Left renal pelvis (tissue), 4 donors: Measurements from ENCODE around the gene CDPF1. TPM values are rescaled to one million over a fixed set of nuclear protein-coding genes. Genes with fewer than 3 reads are reported as not detected.

Experiments used
- DNase-seq, 4 donors: peaks; one replicate each; pipeline ENCODE4 v3.0.0-alpha.2; 2013; ENCODE audit warnings: low read depth in 4 of 4, low spot score in 3 of 4
- polyA plus RNA-seq, 4 donors: library from polyadenylated mRNA; unstranded; fragments of 120-200 nt; gene quantifications; one replicate each; pipeline ENCODE4 v1.2.1, GENCODE V29; 2013; ENCODE audit not compliant: insufficient read length in 4 of 4

The CDPF1 gene, protein sequence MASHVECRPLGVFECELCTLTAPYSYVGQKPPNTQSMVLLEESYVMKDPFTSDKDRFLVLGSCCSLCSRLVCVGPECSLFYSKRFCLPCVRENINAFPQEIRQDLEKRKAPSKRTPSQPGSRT
- polyA plus RNA-seq = 10 to 100 TPM; 11.3 to 16.9 (median 14.2) TPM

DNA sequence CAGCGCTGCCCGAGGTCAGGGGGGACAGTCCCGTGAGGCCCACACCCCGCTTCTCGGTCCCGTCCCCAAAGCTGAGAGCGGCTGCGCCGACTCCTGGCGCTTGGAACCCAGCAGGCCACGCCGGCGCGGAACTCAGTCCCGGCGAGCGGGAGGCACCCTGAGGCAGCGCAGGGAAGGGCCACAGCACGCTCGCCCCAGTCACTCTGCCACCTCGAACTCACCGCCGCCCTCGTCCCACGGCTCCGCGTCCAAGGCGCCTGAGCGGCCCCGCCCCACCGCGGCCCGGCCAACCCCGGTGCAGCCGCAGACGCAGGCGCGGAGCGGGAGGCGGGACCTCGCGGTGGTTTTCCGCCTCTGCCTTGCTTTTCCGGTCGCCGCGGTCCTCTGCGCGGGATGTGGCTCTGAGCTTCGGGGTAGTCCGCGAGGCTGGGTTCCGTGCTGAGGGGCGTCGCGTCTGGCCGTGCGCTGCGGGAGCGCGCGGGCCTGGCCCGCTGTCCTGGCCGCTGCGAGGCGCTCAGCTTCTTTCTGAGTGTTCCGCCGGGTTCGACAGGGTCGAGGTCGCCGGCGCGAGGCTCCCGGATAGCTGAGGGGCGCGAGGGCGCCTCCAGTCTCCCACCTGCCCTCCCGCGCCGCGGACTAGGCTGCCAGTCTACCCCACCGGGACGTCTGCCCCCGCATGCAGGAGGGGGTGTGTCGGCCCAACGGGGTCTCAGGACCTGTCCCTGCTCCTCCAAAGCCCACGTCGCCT, at the start of gene CDPF1:
TSS of gene CDPF1 (minus strand) at position 259 of the 748 bp plus-strand sequence. CDS start 2,009 bp downstream, outside the sequence.
- DNase-seq = peak; percentile 60 to 77 (median 72)

DNA sequence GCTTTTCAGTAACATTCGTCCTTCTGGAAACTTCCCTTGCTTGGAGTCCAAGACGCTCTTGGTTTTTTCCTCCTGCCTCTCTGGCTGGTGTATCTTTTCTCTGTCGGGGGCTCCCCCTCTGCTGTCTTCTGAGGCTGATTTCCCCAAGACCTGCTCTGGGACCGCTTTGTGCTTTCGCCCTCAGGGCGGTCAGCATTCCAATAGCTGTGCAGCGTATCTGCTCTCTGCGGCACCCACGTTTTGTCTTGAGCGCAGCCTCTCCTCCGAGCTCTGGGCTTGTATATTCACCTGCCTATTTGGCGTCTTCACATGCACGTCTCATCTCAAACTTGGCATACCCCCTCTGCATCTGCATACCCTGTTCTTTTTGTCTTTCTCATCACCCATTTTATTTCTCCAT, 49.0 kb upstream of the CDPF1 start:
- no peak for DNase-seq

DNA sequence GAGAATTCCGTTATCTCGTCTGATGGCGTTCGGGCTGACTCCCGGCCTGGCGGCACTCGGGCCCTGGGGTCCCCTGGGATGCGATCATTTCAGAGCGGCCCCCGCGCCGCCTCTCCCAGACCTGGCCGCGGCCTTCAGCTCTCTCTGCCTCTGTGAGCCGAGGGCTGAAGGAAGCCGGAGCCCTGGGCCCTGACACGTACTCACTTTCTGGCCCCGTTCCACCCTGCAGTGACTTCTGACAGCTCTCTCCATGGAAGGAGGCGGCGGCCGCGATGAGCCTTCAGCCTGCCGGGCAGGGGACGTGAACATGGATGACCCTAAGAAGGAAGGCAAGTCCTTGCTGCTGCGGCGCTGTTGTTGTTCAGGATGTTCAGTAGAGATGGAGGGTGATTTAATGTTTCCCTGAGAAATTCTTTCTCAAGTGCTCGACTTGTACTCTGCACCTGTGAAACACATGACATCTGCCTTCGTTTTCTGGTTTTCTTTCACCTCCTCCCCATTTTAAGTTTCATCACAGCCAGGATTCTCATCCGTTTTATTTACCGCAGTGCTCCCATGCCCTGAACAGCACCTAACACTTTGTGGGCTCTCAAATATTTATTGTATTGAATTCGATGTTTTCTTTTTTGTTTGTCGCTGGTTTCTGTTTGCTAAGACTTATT, 47.2 kb upstream of the CDPF1 start:
- DNase-seq = peak in 1 of 4 donors; percentile 3

DNA sequence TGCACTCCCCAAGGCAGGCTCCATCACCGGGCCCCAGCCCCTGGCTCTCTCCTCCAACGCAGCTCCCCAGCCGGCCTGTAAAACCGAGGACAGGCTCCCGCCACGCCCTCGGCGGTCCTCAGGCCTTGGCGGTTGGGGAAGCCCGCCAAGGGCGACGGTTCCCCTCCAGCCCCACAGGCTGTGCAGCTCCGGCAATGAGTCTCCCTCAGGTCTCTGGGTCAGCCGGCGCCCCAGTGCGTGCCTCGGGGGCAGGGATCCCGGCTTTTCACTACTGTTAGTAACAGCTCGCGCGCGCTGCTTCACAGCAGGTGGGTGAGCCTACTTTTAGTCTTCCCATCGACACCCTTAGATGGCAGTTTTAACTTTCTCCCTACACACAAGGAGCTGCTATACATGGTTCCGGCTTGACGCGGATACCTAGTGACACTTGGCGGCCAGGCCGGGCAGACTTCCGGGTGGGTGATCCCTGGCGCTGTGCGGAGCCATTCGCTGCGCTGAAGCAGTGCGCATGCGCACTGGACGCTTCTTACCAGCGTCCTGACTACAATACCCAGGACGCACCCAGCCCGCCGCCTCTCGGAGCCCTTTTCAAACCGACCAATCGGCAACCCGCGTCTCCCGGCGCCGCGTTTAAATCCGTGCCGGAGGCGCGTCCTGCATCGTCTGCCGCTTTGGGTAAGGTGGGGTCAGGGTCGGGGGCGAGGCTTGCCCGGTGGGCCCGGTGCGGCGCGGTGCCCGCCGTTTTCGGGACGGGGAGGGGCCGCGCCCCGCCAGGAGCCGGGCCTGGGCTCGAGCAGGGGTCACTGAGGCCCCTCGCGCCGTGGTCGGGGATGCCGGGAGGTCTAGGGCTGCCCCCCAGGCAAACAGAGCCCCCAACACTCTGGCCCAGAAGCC, 46.4 kb upstream of the CDPF1 start, which contains the start of gene GTSE1:
TSS of gene GTSE1 (plus strand) at position 614 of the 894 bp plus-strand sequence. CDS start 531 bp downstream, outside the sequence.
- DNase-seq = peak; percentile 96

DNA sequence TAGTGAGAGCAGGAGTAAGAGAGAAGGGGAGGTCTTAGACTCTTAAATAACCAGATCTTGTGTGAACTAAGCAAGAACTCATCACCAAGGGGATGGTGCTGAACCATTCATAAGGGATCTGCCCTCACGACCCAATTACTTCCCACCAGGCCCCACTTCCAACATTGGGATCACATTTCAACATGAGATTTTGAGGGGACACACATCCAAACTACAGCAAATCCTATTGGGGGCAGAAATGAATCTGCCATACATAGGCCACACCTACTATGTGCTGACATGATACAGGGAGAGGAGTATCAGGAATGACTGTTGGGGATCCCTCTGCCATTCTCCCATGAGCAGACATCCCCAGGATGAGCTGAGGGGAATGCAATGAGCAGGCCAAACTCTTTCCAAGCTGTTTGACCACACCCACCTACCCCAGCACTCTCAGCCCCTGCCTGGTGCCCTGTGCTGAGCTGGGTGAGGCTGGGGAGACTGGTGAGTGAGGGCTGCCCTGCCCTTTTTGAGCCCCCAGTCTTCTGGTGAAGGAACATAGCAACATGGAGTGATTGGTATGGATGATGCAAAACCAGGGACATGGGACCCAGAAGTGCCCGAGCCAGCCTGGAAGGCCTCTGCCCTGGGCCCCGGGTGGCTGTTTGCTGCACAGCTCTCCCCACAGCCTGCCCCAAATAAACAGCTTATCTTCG, 45.3 kb upstream of the CDPF1 start:
- DNase-seq = no peak

DNA sequence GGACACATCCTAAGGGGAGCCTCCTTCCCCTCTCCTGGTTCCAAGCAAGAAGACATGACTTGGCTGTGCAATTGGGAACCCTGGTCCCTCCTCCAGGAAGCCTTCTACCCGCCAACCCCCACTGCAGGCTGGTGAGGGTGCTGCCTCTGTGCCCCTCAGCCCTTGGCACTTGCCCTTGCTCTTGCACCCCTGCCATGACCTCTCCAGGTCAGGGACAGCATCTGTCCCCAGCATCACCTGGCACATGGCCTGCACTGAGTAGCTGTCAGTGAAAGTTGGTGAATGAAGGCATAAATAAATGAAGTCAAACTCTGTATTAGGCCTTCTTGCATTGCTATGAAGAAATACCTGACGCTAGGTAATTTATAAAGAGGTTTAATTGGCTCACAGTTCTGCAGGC, 44.7 kb upstream of the CDPF1 start:
- DNase-seq = no peak

DNA sequence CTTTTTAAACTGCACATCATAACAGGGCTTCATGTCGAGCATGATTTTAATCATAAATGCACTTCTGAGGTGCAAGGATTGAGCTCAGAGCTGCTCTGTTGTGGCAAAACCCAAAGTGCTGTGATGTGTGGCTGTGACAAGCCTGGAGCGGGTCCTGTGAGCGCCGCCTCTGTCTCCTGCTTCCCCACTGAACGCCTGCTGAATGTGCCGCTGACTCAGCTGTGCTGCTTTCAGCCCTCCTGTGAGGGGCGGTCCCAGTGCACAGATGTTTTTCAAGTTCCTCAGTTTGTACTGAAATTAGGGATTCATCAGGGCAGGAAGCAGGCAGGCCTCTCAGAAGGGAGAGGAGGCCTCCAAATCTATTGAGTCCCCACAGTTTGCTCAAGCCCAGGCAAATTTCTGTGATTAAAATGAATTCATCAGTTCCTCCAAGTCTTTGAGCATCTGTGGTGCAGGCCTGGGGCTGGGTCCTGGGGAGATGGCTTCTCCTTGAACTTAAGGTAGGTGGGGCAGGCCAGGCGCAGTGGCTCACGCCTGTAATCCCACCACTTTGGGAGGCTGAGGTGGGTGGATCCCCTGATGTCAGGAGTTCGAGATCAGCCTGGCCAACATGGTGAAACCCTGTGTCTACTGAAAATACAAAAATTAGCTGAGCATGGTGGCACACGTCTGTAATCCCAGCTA, 43.6 kb upstream of the CDPF1 start:
- DNase-seq = no peak

DNA sequence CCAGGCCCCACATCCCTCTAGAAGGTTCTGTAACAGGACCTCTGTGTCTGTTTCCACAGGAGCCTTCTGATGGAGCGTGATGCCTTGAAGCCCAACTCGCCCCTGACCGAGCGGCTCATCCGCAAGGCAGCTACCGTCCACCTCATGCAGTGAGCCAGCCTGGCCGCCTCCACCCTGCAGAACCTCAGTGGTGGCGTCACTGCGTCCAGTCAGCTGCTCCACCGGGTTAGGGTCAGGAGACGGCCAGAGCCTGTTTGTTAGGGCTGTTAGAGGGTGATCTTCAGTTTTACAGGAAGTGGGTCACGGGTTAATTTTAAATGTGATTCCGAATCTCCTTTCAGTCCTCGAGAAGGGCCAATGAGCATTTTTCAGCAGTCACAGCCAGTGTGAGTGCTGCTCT, 42.6 kb upstream of the CDPF1 start:
- DNase-seq = no peak

DNA sequence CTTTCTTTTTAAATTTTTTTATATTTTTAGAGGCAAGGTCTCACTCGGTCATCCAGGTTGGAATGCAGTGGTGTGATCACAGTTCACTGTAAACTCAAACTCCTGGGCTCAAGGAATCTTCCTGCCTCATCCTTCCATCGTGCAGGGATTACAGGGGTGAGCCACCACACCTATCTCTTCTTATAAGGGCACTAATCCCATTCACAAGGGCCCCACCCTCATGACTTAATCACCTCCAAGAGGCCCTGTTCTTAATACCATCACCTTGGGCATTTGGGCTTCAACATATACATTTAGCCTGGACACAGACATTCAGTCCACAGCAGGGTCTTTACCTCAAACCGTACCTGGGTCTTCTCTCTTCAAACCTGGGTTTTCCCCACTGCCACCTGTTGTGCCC, 42.1 kb upstream of the CDPF1 start:
- DNase-seq = no peak

DNA sequence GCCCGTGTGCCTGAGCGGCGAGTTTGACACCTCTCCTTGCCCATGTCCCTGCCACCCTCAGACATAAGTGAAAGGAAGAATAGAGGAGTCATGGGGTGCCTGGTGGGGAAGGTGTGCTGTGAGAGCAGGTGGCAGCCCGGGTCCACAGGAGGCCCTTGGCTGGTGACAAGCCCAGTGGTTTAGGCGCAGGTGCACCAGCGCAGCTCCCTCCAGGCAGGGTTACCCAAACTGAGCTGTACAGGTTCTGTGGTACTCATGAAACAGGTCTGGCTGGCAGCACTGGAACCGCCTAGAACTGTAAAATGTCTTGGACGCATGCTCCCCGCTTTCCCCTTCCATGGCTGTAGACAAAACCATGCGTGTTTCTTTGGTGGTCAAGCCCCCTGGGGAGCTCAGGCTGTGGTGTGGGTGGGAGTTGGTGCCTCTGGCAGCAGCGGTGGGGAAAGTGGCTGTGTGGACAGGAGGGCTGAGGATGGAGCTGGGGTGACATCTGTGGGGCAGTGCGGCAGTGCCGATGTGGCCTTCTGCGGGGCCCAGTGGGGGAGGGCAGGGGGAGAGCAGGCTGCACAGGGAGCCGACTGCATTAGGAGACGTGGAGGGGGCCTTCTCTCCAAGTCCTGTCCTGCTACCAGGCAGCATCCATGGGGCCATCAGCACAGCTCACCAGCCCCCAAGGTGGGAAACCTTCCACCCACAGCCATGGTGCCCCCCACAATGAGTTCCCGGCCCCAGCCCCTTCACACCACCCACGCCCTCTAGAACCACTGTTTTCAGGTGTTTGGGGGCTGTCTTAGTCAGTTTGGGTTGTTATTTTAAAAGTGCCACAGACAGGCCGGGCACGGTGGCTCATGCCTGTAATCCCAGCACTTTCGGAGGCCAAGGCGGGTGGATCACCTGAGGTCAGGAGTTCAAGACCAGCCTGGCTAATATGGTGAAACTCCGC, 41.0 kb upstream of the CDPF1 start:
- no peak for DNase-seq

DNA sequence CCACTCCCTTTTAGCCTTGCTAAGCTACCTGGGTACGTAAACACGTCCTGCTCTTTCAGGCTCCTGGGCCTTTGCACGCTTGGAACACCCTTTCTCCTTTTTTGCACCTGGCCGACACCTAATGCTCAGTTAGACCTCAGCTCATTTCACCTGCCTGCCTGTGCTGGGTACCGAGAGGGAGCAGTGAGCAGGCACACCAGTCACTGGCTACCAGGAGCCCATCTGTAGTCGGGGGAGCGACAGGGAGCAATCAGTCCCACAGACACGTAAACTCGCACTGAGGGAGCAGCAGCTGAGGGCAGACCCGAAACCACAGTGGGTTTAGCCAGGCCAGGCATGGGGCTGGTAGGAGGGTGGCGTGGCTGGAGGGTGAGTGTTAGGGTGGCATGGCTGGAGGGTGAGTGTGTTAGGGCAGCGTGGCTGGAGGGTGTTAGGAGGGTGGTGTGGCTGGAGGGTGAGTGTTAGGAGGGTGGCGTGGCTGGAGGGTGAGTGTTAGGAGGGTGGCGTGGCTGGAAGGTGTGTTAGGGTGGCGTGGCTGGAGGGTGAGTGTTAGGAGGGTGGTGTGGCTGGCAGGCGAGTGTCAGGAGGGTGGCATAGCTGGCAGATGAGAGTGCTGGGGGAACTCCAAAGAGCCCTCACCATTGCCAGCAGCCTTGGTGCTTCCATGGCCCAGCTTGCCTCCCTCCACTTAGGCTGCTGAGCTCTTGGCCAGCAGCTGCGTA, 40.2 kb upstream of the CDPF1 start:
- DNase-seq = no peak

DNA sequence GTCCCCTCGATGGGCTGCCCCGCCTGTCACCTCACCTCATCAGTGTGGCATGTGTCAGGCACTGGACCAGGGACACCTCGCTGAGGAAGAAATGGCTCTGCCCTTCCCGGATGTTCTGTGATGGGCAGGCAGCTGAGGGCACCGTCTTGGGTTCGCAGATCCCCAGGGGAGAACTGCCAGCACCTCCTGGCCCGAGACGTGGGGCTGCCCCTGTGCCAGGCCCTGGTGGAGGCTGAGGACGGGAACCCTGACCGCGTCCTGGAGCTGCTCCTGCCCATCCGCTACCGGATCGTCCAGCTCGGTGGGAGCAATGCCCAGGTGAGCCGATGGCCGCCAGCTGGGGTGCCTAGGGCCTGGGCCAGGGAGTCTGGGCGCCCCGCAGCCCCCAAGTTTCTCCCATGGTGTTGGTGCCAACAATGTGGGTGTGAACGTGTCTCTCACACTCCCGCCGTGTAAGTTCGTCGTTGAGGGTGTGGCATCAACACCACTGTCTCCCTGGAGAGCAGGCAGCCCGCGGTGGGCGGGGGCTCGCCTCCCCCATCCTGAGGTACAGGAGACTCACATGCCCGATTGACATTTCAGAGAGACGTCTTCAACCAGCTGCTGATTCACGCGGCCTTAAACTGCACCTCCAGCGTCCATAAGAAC, 39.3 kb upstream of the CDPF1 start:
- DNase-seq = no peak

DNA sequence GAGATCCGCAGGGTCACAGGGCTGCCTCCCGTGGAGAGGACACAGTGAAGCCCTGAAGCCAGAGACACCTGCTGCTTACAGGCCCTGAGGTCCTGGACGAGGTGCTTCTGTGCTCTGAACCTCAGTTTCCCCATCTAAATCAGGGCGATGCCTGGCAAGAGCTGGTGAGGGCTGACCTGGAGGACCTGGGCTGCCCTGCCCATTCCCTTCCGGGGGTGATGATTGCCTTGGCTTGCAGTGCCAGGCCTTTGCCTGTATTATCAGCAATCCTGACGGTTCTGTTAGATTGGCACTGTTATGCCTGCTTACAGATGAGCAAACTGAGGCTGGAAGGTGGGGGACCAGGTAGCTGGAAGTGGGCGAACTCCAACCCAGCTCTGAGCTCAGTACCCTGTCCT, 38.8 kb upstream of the CDPF1 start:
- DNase-seq = no peak

DNA sequence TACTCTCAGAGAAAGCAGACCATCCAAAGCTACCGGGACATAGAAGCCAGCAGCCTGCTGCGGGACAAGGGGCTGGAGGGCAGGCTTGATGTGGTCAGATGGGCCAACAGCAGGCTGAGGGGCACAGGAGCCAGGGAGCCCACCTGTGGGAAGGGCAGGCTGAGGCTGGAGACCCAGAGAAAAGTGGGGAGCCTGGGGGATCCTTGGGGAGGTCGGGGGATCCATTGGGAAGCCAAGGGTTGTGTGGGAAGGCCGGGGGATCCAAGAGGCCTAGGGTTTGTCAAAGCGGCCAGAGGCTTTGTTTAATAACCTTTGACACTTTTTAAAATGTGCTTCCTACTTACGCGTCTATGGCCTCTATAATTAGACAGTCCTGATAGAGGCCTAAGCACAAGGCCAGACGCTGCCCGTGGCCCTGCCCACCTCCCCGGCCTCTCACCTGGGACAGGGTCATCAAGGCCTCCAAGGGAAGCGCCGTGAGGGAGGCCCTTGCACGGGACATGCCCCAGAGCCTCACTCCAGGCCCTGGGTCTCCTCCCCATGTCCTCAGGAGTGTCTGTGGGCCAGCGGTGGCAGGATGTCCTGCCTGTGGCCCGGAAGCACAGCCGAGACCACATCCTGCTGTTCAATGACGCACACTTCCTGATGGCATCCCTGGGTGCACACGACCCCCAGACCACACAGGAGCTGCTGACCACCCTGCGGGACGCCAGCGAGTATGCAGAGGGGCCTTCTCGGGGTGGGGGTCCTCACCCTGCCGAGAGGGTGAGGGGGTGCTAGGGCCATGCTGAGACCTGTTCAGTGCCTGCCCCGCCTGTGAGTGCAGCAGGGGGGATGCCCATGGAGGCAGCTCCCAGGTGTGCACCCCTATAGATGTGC, 38.0 kb upstream of the CDPF1 start:
- DNase-seq = no peak

DNA sequence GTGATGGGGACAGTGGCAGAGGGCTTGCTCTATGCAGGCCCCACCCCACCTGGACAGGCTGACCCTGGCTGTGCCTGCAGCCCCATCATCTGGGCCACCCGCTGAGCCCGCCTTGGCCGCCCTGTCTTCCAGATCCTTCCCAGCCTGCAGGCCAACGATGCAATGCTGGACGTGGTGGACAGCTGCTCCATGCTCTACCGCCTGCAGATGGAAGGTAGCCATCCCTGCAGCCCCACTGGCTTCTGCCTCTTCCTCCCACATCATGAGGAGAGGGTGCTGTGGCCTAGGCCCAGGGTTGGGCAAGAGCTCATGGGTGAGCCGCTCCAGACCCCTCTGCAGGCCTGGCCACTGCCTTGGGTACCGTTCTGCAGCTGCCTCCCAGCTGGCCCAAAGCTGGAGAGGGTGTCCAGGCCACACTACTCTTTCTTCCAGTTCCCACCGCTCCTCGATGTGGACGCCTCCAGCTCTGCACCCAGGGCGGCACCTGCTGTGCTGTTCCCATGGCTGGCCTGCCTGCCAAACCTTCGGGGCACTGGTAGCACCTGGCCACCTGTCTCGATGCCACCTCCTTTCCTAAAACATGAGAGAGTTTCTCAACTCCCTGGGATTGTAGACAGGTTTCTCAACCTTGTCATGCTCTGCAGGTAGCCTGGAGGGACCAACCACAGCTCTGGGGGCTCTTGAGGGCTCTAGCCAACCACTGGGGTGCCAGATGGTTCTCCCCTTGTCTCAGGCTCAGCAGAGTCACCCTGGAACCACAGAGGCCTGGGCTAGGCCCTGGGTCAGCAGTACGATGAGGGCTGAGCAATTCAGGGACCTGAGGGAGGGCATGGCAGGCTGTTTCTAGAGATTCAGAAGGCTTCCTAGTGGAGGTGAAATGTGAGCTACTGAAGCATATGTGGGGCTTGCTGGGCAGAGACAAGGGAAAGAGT, 37.1 kb upstream of the CDPF1 start:
- DNase-seq = no peak
